Measurements from ENCODE around the gene AAK1.
"Not testable (repeated sequence)": the region's sequence is repeated elsewhere in the genome, so short reads cannot be mapped to it uniquely, and the experiment has no call there.

Gene AAK1

DNA sequence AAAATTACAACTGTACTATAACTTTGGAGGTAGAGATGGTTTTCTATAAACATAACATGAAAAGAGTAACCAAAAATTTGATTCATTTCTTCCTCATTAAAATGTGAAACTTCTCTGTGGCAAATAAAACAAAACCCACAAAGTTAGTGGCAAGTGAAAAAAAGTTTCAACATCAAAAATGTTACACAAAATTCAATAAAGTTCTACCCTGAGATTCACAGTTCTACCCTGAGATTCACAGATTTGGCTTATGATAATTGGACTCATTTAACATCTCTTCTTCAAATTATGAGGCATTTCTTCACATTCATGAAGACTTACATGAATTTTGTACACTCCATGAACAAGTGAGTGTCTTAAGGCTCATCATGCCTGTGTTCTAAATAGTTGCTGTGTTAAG, 51.0 kb downstream of the AAK1 start:
- no peak for DNase-seq

- no peak for DNase-seq
Measured at GRCh38 chr2:69589973-69590652, 53.4 kb downstream of the AAK1 start.

GRCh38 chr2:69588945-69589344, 54.6 kb downstream of the AAK1 start:
- DNase-seq = no peak

- DNase-seq = no peak
Measured at GRCh38 chr2:69588403-69588802, 55.1 kb downstream of the AAK1 start.

DNA sequence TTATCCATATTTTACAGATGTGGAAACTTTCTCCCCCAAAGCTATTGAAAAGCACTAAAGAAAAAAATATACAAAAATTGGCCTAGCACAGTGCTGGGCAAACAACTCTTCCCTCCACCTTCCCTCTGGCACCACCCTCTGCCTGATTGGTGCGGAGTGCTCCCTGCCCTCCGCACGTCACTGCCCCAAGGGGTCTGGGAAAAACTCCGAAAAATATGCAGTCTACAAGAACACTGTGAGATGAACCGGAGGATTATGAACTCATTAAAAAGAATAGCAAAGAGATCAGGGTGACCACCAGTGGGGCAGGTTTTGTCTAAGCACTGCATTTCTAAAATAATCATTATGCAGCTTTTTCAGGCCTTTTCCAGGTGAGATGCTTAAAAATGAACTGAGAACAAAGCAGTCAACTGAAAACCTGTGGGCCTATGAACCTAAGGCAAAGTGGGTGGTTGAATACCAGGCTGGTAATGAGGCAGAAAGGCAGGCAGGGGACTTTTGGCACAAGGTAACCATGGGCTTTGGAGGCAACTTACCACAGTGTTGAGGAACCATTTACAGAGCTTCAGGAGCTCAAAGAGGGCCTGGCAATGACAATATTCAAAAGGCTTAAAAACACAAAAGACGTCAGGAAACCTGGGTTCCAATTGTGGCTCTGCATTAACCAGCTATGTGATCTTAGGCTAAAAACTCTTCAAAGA, 57.5 kb downstream of the AAK1 start:
- no peak for DNase-seq

DNA sequence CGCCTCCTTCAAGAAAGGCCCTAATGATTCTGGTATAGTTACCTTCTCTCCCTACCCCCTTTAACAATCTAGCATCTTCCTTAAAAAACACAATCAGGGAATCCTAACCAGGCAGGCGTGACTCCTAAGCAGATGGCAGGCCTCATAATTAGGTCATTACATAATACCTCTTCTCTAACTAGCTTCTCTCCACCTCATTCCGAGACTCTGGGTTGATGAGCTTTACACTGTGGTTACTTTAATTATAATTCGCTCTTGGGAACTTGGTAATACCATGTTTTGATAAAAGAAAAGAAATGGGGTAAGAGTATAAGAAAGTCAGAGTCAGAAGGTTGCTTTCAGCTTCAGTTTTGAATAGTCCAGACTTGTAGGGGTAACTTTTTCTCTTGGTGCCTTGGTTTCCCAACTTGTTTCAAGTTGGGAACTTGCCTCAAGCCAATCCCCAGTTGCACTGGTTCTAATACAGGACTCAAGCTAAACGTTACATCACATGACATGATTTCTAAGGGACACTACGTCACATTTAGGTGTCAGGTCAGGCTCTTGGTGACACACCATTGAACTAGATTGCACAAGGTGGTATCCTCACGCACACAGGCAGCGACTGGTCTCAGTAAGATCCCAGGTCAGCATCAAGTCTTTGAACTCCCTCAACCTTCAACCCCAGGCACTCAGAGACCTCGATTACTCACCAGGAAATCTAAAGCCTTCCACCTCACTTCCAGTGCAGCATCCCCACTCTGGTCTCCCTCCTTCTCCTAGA, 59.2 kb downstream of the AAK1 start:
- peak; percentile 77 for DNase-seq

GRCh38 chr2:69583321-69583833, 60.2 kb downstream of the AAK1 start:
- DNase-seq = no peak

- DNase-seq = no peak
Measured at GRCh38 chr2:69582582-69583176, 60.9 kb downstream of the AAK1 start.

DNA sequence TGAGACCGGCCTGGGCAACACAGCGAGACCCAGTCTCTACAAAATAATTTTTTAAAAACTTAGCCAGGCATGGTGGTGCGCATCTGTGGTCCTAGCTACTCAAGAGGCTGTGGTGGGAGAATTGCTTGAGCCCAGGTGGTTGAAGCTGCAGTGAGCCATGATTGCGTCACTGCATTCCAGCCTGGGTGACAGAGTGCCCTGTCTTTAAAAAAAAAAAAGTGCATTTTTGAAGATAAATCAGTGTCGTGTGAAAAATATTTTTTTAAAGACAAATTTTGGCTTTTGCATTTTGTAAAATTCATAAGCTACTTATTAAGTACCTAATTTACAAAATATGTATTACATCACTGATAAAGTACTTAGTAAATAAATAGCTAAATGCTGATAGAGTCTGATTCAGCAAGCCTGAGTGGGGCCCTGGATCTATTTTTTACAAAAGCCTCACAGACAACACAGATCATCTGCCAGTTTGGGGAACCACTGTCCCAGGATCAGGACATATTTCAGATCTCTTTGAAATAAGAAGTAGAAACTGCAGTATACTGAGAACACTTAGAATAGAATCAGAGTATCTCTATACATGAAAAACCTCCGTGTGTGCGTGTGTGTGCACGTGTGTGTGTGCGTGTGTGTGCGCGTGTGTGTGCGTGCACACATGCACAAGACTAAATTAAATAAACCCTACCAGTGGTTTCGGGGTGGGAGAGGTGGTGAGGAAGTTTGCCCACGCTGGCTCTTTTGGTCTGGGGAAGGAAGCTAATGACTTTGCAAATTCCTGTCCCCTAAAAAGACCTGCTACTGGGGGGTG, 61.6 kb downstream of the AAK1 start:
- DNase-seq = peak; percentile 16

DNA sequence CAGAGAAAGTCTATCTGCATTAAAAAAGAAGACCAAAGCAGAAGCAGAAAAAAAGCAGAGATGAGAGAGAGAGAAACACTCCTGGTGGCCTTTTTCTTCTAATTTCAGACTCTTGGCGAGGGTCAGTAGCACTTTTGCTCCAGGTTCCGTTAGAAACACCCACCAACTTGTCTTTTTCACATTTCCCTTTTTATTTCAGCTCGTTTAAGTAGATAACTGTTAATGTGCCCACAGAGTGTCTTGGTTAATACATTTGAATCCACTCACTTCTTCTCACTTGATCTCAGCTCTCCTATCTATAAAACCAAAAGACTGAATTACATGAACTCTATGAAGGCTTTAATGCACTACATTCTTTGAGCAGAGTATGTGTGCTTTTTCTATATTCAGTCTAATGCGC, 63.1 kb downstream of the AAK1 start:
- DNase-seq = no peak

DNA sequence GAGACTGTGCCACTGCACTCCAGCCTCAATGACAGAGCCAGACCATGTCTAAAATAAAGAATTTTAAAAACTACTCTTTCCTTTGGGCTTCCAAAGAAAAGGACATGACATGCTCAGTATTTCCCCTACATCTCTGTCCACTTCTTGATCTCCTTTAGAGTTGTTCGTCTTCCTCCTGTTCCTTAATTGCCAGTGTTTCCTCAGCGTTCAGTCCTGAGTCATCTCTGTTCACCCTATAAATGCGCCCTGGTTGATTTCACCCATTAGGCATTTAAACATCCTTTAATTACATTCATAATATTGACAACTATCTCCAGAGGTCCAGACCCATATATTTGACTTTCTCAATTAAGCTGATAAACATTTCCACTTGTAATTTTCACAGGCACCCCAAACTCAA, 64.0 kb downstream of the AAK1 start:
- DNase-seq = no peak

DNA sequence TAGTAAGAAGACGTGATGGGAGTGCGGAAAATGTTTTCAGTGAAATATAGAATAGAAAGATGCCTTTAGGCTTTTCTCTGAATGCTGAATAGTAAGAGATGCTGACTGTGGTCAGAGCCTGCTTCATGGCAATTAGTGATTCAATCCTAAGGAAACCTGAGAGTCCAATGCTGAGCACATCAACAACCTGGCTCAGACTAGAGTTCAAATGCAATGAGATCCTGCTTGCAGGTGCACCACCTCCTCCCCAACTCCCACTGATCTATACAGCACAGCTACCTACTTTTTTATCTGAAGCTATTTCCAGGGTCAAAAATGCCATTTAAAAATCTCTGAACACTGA, 65.4 kb downstream of the AAK1 start:
- DNase-seq = peak; percentile 15

DNA sequence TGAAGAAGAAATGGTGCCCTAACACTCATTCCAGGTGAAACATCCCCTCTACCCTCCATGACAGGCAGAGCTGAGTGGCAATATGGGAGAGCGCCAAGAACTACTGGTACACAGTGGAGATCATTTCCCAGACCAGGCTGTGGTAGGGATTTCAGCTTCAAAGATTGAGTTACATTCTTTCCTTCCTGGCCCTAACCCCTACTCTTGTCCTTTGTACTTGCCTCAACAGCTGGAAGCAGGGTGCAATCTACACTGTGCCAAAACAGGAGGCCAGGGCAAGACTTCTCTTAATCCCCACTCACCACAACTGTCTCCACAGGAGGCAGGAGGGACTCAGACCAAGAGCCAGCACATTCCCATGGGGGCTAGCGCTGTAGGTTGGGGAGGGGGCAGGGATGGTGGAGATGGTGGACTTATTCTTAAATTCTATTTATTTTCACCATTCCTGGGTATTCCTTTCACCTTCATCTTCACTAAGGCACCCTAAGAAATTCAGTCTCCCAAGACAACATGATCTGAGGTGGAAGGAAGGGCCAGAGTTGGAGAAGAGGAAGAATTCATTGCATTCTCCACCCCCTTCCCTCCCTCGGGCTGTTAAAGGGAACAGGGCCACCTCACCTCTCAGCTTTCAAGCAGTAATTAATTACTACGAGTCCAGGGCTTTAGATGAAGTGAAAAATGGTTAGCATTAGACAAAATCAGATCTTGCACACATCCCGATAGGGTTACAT, 65.9 kb downstream of the AAK1 start:
- DNase-seq = no peak

GRCh38 chr2:69576880-69577279, 66.7 kb downstream of the AAK1 start:
- DNase-seq = no peak

DNA sequence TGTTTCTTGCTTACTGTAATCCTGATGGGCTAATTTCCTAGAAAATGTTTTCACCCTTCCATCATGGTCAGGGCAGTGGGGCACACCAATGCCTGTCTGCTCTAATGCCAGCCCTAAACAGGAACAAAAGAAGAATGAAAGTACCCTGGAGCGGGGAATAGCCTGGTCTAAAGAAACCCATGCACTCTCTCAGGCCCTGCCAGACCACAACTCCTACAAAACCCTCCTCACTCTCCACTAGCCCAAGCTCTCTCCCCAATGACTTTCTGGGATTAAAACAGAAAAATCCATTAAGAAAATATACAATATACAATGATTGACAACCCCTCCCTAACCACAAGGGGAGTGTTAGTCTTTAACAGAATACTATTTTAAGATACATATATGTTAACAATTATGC, 67.6 kb downstream of the AAK1 start:
- DNase-seq = no peak

DNA sequence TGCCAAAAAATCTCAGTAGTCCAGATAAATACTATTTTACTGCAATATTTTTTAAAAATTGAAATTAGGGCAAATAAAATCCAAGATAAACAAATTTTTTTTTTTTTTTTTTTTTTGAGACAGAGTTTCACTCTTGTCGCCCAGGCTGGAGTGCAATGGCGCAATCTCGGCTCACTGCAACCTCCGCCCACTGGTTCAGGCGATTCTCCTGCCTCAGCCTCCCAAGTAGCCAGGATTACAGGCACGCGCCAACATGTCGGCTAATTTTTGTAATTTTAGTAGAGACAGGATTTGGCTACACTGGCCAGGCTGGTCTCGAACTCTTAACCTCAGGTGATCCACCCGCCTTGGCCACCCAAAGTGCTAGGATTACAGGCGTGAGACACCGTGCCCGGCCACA, 68.2 kb downstream of the AAK1 start:
- DNase-seq = not testable (repeated sequence)

DNA sequence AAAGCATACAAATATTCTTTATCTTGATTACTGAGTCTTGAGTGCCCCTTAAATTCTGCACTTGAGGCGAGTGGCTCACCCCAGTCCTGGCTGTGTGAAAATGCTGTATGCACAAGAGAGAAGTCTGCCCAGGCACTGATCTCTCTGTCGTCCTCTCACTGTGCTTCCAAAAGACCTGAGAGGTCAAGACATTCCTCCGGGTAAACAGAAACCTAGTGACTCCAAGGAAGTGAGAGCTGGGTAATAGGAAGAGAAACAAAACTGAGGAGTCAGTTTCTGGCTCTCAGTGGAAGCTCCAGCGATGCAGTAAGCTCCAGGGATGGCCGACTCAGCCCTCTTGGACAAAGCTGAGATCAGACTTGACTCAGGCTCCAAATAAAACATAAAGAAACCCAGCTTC, 70.9 kb downstream of the AAK1 start:
- no peak for DNase-seq

DNA sequence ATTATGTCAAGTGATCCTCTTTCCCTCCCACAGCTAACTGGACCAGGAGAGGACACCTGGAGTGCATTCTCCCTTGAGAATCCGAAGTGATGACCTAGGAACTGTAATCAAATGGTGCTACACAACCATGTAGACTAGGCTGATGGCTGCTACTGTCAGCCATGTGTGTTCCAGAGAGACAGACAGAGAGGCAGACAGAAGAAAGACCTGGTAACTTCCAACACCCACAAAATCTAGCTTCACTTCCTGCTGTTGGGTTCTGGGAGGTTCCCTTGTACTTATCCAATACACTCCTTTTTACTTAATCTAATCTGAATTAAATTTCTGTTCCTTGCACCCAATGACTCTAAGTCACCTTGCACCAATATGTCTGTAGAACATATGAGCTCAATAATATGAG, 72.3 kb downstream of the AAK1 start:
- DNase-seq = no peak

DNA sequence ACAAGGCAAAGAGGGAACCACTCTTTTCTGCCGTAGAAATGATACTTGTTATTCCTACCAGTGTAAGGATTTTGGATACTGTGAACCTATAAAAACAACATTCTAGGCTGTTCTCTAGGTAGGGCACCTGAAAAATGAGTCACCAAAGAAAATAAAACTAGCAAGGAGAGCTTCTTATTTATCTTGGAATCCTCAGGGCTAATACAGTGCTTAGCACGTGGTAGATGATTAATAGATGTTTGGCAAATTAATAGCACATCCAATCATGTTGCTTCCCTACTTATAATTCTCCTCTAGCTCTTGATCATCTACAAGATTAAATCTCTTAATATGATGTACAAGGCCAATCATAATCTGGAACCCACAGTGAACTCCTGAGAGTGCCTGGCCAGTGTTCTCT, 73.1 kb downstream of the AAK1 start:
- no peak for DNase-seq

- DNase-seq = no peak
Measured at GRCh38 chr2:69567909-69568300, 75.6 kb downstream of the AAK1 start.

DNA sequence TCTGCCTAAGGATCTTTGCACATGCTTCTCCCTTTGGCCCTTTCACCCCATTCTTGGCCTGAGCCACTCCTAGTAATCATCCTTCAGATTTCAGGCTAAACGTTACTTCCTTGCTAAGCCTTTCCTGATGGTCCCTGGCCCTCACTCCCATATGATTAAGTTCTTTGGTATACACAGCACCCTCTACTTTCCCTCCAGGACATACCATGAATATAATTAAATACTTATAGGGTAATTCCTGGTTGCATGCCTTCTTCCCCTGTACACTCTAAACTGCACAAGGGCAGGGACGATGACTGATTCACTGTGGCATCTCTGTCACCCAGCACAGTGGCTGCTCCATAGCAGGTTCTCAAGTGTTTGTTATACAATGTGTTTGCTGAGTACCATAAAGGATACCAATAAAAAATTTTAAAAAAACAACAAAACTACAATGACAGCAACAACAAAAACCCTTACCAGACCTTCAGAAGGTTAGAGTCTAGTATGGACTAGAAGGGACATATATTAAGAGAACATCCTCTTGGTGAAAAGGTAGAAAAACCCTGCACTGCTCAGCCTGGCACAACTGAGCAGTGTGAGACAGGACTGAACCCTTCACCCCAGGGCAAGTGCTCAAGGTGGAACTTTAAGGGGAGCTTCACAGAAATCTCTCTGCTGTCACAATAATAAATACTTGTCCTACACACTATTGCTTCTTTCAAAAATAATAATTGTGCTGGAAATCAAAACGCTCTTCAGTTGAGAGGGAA, 76.2 kb downstream of the AAK1 start:
- DNase-seq = no peak

Measured in NCI-H2171 treated with DMSO at 0.1 percent for 48 hours (cell line).